H9 (cell line): Measurements from ENCODE around the gene GDI2. TPM values are rescaled to one million over a fixed set of nuclear protein-coding genes. Genes with fewer than 3 reads are reported as not detected.

Experiments
- DNase-seq: peaks from one replicate; pipeline ENCODE4 v3.0.0-alpha.2; 2017
- H2AFZ ChIP-seq: one replicate; pipeline ENCODE4 v1.6.1; 2013; ENCODE audit warnings: mild to moderate bottlenecking, low read length, control low read depth, moderate library complexity
- H2AK5ac ChIP-seq: 2 replicates; pipeline ENCODE4 v1.6.1; 2013; ENCODE audit warnings: low read length, control low read depth, mixed read lengths; ENCODE audit not compliant: insufficient read length
- H2BK120ac ChIP-seq: one replicate; pipeline ENCODE4 v1.6.1; 2013; ENCODE audit warnings: low read depth, mild to moderate bottlenecking, low read length, control low read depth, inconsistent platforms; ENCODE audit not compliant: poor library complexity, severe bottlenecking
- H2BK12ac ChIP-seq: 2 replicates; pipeline ENCODE4 v1.6.1; 2013; ENCODE audit warnings: low read length, control low read depth, mixed read lengths, low read depth; ENCODE audit not compliant: insufficient read length
- H2BK15ac ChIP-seq: 2 replicates; pipeline ENCODE4 v1.6.1; 2013; ENCODE audit warnings: low read depth, low read length, control low read depth
- H2BK20ac ChIP-seq: one replicate; pipeline ENCODE4 v1.6.1; 2013; ENCODE audit warnings: low read depth, mild to moderate bottlenecking, low read length, control low read depth, inconsistent platforms; ENCODE audit not compliant: poor library complexity, severe bottlenecking
- H2BK5ac ChIP-seq: 2 replicates; pipeline ENCODE4 v1.6.1; 2013; ENCODE audit warnings: low read length, control low read depth, mixed read lengths; ENCODE audit not compliant: insufficient read length
- H3K14ac ChIP-seq: 2 replicates; pipeline ENCODE4 v1.6.1; 2013; ENCODE audit warnings: low read length, control low read depth; ENCODE audit not compliant: insufficient read depth
- H3K18ac ChIP-seq: 2 replicates; pipeline ENCODE4 v1.6.1; 2013; ENCODE audit warnings: low read depth, mild to moderate bottlenecking, mixed read lengths, low read length, control low read depth; ENCODE audit not compliant: insufficient read length
- H3K23ac ChIP-seq: 2 replicates; pipeline ENCODE4 v1.6.1; 2013; ENCODE audit warnings: low read length, control low read depth, mixed read lengths, low read depth; ENCODE audit not compliant: insufficient read length
- H3K23me2 ChIP-seq: 2 replicates; pipeline ENCODE4 v1.6.1; 2013; ENCODE audit warnings: low read depth, mild to moderate bottlenecking, mixed read lengths, low read length, control low read depth; ENCODE audit not compliant: insufficient read length, poor library complexity, severe bottlenecking
- H3K27ac ChIP-seq: 2 replicates; pipeline ENCODE4 v1.5.1; 2013; ENCODE audit warnings: low read length, control low read depth, mixed read lengths, low read depth; ENCODE audit not compliant: insufficient read length
- H3K27me3 ChIP-seq: 2 replicates; pipeline ENCODE4 v1.6.1; 2013; ENCODE audit warnings: low read length, control low read depth, inconsistent platforms; ENCODE audit not compliant: insufficient read depth
- H3K4ac ChIP-seq: 2 replicates; pipeline ENCODE4 v1.6.1; 2013; ENCODE audit warnings: low read depth, mild to moderate bottlenecking, control low read depth, inconsistent platforms, low read length, moderate library complexity
- H3K4me1 ChIP-seq: 2 replicates; pipeline ENCODE4 v1.6.1; 2013; ENCODE audit warnings: low read length, control low read depth, inconsistent platforms; ENCODE audit not compliant: insufficient read depth
- H3K4me2 ChIP-seq: 2 replicates; pipeline ENCODE4 v1.6.1; 2013; ENCODE audit warnings: low read length, control low read depth, mixed read lengths; ENCODE audit not compliant: insufficient read length, insufficient read depth
- H3K56ac ChIP-seq: 2 replicates; pipeline ENCODE4 v1.6.1; 2013; ENCODE audit warnings: low read depth, mild to moderate bottlenecking, mixed read lengths, low read length, control low read depth; ENCODE audit not compliant: insufficient read length
- H3K79me1 ChIP-seq: 2 replicates; pipeline ENCODE4 v1.6.1; 2013; ENCODE audit warnings: low read depth, mild to moderate bottlenecking, moderate library complexity, low read length, control low read depth, inconsistent platforms; ENCODE audit not compliant: insufficient read depth, poor library complexity, severe bottlenecking
- H3K79me2 ChIP-seq: 2 replicates; pipeline ENCODE4 v1.6.1; 2013; ENCODE audit warnings: low read length, control low read depth, inconsistent platforms; ENCODE audit not compliant: insufficient read depth
- H3K9ac ChIP-seq: 2 replicates; pipeline ENCODE4 v1.6.1; 2013; ENCODE audit warnings: low read length, control low read depth, mixed read lengths; ENCODE audit not compliant: insufficient read length; ENCODE audit errors: extremely low read depth
- H3K9me3 ChIP-seq: one replicate; pipeline ENCODE4 v1.6.1; 2013; ENCODE audit warnings: low read depth, low read length, inconsistent platforms; ENCODE audit not compliant: control insufficient read depth
- H3T11ph ChIP-seq: one replicate; pipeline ENCODE4 v1.6.1; 2013; ENCODE audit warnings: mild to moderate bottlenecking, low read length, control low read depth, inconsistent platforms
- H4K20me1 ChIP-seq: one replicate; pipeline ENCODE4 v1.6.1; 2013; ENCODE audit not compliant: control insufficient read depth, insufficient read length, insufficient read depth
- H4K5ac ChIP-seq: 2 replicates; pipeline ENCODE4 v1.6.1; 2013; ENCODE audit warnings: low read depth, mild to moderate bottlenecking, mixed read lengths, low read length, control low read depth; ENCODE audit not compliant: insufficient read length
- H4K8ac ChIP-seq: replicated peaks from 2 replicates; pipeline ENCODE4 v1.6.1; 2013; ENCODE audit warnings: low read length, control low read depth, mixed read lengths, low read depth; ENCODE audit not compliant: insufficient read length
- H4K91ac ChIP-seq: 2 replicates; pipeline ENCODE4 v1.6.1; 2013; ENCODE audit warnings: low read depth, mild to moderate bottlenecking, moderate library complexity, mixed read lengths, low read length, control low read depth; ENCODE audit not compliant: insufficient read length
- H3K27ac Mint-ChIP-seq, 3 experiments: 2 replicates in 2 of 3; 3 replicates in 1 of 3; pipeline ENCODE4 v1.8.0; 2020 to 2021; ENCODE audit warnings: mixed read lengths in 3 of 3, mild to moderate bottlenecking in 1 of 3, moderate library complexity in 1 of 3
- H3K27me3 Mint-ChIP-seq: 2 replicates; pipeline ENCODE4 v1.8.0; 2021; ENCODE audit warnings: low read depth, mild to moderate bottlenecking, moderate library complexity, mixed read lengths
- H3K36me3 Mint-ChIP-seq, 3 experiments: 2 replicates in 2 of 3; 3 replicates in 1 of 3; pipeline ENCODE4 v1.8.0; 2020 to 2021; ENCODE audit warnings: low read depth in 3 of 3, mixed read lengths in 3 of 3; ENCODE audit not compliant: insufficient read depth in 1 of 3
- H3K4me1 Mint-ChIP-seq, 2 experiments: 2 replicates each; pipeline ENCODE4 v1.8.0; 2020; ENCODE audit warnings: mixed read lengths in 2 of 2
- H3K4me3 Mint-ChIP-seq, 2 experiments: 2 replicates in 1 of 2; 3 replicates in 1 of 2; pipeline ENCODE4 v1.8.0; 2020 to 2021; ENCODE audit warnings: mild to moderate bottlenecking in 2 of 2, mixed read lengths in 2 of 2, moderate library complexity in 1 of 2
- H3K9me3 Mint-ChIP-seq, 2 experiments: 2 replicates in 1 of 2; 3 replicates in 1 of 2; pipeline ENCODE4 v1.8.0; 2020; ENCODE audit warnings: mild to moderate bottlenecking in 2 of 2, mixed read lengths in 2 of 2, moderate library complexity in 1 of 2
- CTCF ChIP-seq: fragments of 200-600 bp; sonication (generic); conservative IDR thresholded peaks from 3 replicates; pipeline ENCODE4 v1.8.0; 2021; ENCODE audit warnings: antibody characterized with exemption, mild to moderate bottlenecking
- WGBS: extraction: QIAGEN DNeasy Blood & Tissue Kit; methylation state at CpG from one replicate; pipeline ENCODE4 v1.1.7; 2013; ENCODE audit warnings: missing lambda C conversion rate, low lambda C conversion rate, mixed read lengths; ENCODE audit not compliant: insufficient read length; ENCODE audit errors: extremely low coverage; 5-methylcytosine and 5-hydroxymethylcytosine counted together
- total RNA-seq: library from RNA; stranded (reverse); gene quantifications from 2 replicates; pipeline ENCODE4 v1.2.1, GENCODE V29; 2021

The GDI2 gene
- total RNA-seq, 1 experiment from 2014 or later: 351 TPM

- Histone ChIP-seq H4K91ac (no peak overlapping the region), H3K14ac (no peak overlapping the region), H3K23me2 (no peaks in the 10 kb centered on the region), H3T11ph (no peak overlapping the region), H2BK12ac (no peak overlapping the region), H3K18ac (no peak overlapping the region), H3K27me3 (no peaks in the 10 kb centered on the region), H3K27ac (no peak overlapping the region), H2BK15ac (no peak overlapping the region), H3K79me1 (no peaks in the 10 kb centered on the region), H3K4me1 (no peaks in the 10 kb centered on the region), H3K4ac (no peak overlapping the region), H2AK5ac (no peak overlapping the region), H2AFZ (no peak overlapping the region), H4K8ac (no peak overlapping the region), H3K79me2 (peaks cover 10% of the 10 kb centered on the region; the same call in 1 of the 2 replicates), H3K9ac (no peak overlapping the region), H2BK20ac (no peak overlapping the region), H4K20me1 (no peaks in the 10 kb centered on the region), H2BK5ac (no peak overlapping the region), H3K56ac (no peak overlapping the region), H3K4me2 (no peak overlapping the region), H2BK120ac (no peak overlapping the region), H3K9me3 (no peaks in the 10 kb centered on the region), H3K23ac (no peak overlapping the region), H4K5ac (no peak overlapping the region)
- H3K27ac Mint-ChIP-seq: peak overlapping the region in 2 of 3 experiments; percentile 28 to 88; a peak in 4 of 7 replicates
- H3K9me3 Mint-ChIP-seq: no peaks in the 10 kb centered on the region
- no peak overlapping the region for H3K4me3 Mint-ChIP-seq
- peaks cover 51 to 88% (median 77%) of the 10 kb centered on the region in 3 experiments for H3K36me3 Mint-ChIP-seq
- peaks cover 2 to 9% of the 10 kb centered on the region in 2 experiments; a peak in 3 of 4 replicates for H3K4me1 Mint-ChIP-seq
- DNase-seq: no peak
- WGBS: no CpG with 5 or more reads among the region's 1 CpG
- no peak for TF ChIP-seq CTCF
- H3K27me3 Mint-ChIP-seq: no peaks in the 10 kb centered on the region
Observed at GRCh38 chr10:5782174-5782573, 31.1 kb downstream of the GDI2 start.
